Inflammatory macrophage (primary cell): ENCODE results near the gene ATP6V0C.
"Not testable (repeated sequence)": the region's sequence is repeated elsewhere in the genome, so short reads cannot be mapped to it uniquely, and the experiment has no call there.

Experiments
- DNase-seq, 2 donors: peaks; one replicate each; pipeline ENCODE4 v3.0.0-alpha.2; 2020 to 2022

The ATP6V0C gene

DNA sequence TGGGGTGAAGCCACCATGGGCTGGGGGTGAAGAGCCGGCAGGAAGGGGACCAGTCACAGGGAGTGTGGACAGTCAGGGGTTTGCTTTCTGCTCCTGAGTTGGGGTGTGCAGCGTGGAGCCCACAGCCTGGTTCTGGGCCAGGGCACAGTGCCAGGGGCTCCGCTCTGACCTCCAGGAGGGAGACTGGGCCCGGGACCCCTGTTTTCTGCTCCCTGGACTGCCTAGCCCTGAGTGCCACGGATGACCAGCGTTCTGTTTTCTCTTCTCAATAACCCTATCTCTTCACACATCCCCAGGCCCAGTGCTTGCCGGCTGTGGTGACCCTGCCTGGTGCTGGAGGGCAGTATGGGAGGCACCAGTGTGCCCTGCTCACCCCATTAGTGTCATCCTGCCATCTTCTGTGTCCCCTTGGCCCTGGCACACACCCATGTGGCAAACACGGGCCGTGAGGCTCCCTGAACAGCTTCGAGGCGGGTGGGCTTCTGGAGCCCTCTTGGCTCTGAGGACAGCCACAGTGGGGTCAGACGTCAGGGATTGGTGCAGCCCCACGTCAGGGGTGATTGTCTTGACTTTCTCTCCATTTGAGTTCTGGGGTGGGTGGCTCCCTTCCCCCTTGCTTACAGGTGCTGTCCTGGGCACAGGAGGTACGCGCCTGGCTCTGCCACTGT lies 16.3 kb downstream of the ATP6V0C start:
- DNase-seq: no peak

DNA sequence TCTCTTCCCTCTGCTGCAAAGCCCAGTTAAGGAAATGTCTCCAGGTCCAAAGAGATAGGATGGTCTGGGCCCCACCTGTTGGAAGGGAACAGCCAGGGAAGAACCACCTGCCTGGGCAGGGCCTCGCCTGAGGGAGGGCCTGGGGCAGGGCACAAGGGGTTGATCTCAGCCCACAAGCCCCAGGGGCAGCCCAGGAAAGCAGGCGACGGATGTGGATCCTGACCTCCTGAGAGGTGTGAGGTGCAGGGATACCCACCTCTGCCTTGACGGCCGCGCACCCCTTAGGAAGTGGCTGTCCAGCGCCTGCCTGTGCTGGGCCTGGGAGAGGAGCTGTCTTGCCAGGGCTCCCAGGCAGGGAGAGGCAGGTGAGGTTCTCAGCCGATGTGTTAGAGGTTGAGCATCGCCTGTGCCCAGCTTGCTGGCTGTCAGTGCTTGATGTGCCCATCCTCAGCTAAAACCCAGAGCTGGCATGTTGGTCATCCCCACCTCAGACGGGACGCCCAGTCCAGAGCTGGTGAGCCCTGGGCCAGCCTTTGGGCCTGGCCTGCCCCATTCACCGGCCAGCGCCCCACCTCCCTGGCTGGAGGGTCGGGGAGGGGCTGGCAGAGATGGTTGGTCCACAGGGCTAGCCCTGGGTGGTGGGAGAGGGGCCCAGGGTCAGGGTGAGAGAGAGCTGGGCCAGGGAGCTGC lies 17.0 kb downstream of the ATP6V0C start:
- no peak for DNase-seq

DNA sequence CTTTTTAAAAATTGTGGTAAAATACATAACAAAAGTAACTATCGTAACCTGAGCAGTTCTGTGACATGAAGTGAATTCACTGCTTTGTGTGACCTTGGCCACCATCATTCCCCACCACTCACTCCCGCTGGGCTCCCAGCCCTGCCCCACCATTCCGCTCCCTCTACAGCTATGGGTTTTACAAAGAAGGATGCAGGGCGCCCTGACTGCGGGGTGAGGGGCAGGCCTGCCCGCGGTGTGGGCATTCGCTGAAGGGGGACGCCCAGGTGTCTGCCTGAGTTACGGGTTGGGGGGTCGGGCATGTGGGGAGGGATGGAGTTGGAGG lies 17.6 kb downstream of the ATP6V0C start, which contains the start of gene CEMP1:
TSS of gene CEMP1 (minus strand) at position 38 of the 325 bp plus-strand sequence. CDS start 335 bp downstream, outside the sequence.
- no peak for DNase-seq

DNA sequence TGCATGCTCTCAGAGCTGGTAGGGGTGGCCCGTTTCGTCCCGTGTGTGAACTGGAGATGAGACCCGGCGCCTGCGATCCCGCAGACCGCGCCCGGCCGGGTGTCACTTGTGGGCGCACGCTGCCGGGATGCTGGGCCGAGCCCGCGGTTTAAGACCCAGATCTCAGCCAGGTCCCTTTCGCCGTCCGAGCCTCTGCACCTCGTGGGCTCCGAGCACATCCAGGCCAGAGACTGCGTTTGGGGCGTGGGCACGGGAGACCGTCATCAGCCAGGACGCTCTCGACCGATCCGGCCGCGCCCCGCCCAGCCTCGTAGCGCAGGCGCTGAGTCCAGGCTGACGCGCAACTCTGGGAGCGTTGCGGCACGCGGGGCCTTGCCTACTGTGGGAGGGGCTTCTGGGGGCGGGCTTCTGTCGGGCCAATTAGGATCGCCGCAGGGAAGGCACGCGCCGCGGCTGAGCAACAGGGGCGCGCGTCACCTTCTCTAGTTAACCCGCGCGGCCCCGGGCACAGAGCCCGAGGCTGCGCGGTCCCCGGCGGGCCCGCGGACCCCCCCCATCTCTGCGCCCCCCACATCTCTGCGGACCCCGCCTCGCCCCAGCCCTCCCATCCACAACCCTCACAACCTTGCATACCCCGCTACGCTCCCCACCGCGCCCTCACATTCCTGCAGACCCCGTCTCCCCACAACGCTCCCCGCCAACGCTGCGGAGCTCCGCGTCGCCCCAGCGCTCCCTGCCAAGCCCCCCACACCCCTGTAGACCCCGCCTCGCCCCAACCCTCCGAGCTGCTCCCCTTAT lies 18.1 kb downstream of the ATP6V0C start:
- DNase-seq: peak; percentile 98 to 99

DNA sequence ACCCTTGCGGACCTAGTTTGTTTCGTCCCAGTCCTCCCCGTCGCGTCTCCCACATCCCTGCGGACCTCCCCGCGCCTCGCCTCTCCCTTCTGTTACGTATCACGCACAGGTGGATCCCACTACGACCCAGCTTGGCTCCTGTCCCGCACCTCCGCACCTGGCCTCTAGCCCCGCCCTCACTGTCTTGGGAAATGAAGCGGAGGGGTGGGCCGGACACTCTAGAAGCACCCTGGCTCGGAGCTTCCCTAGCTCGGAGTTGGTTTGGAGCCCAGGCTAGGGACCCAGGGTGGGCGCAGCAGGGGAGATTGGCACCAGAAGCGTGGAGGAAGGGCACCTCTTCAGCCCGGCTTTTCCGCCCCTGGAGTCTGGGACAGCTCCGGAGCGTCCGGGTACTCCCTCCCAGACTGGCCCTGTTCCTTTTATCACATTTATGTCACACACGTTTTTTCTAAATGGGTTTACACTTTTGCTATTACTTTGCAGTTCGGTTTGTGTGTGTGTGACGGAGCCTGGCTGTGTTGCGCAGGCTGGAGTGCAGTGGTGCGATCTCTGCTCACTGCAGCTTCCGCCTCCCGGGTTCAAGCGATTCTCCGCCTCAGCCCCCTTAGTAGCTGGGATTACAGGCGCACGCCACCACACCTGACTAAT lies 18.9 kb downstream of the ATP6V0C start:
- peak; percentile 63 to 70 for DNase-seq

DNA sequence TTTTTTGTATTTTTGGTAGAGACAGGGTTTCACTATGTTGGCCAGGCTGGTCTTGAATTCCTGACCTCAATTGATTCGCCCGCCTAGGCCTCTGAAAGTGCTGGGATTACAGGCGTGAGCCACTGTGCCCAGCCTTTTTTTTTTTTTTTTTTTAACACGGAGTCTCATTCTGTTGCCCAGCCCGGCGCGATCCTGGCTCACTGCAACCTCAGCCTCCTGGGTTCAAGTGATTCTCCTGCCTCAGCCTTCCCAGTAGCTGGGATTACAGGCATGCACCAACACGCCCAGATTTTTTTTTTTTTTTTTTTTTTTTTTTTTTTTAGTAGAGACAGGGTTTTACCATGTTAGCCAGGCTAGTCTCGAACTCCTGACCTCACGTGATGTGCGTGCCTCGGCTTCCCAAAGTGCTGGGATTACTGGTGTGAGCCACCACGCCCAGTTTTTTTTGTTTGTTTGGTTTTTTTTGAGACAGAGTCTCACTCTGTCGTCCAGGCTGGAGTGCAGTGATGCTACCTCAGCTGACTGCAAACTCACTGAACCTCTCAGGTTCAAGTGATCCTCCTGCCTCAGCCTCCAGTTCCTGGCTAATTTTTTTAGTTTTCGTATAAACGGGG lies 19.5 kb downstream of the ATP6V0C start:
- DNase-seq: not testable (repeated sequence)

DNA sequence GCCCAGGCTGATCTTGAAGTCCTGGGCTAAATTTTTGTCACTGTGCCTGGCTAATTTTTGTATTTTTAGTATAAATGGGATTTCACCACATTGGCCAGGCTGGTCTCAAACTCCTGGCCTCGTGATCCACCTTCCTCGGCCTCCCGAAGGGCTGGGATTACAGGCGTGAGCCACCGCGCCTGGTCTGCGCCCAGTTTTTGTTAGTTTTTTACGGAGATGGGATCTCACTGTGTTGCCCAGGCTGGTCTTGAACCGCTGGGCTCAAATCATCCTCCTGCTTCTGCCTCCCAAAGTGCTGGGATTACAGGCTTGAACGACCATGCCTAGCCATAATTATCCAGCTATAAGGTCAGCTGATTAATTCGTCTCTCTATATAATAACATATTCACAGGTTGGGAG lies 20.2 kb downstream of the ATP6V0C start:
- DNase-seq: no peak

DNA sequence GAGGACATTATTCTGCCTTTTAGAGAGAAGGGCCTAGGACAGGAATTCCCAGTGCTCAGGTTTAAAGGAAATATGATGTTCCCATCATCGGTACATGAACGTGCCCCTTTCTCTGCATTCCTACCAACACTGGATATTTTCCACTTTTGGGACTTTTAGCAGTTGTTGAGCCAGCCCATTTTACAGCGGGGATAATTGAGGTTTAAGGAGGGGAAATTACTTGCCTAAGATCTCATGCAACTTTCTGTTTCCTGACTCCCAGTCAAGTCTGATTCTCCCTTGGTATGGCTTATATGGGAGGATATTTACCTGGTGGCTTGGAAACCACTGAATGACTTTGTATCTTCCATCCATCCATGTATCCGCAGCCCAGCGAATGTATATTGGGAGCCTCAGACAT lies 20.6 kb downstream of the ATP6V0C start:
- DNase-seq: not testable (repeated sequence)

DNA sequence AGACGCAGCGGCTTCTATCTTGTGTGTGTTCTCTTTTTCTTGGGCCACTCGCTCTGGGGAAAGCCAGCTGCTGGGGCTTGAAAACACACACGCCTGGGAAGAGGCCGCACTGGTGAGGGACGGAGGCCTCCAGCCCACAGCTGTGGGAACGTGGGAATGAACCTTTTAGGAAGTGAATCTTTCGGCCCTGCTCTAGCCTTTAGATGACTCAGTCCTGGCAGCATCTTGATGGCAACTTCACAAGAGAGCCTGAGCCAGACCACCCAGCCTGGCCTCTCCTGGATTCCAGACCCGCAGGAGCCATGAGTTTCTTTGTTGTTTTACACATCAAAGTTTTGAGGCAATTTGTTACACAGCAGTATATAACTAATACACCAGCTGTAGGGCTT lies 21.9 kb downstream of the ATP6V0C start:
- peak; percentile 86 to 95 for DNase-seq

DNA sequence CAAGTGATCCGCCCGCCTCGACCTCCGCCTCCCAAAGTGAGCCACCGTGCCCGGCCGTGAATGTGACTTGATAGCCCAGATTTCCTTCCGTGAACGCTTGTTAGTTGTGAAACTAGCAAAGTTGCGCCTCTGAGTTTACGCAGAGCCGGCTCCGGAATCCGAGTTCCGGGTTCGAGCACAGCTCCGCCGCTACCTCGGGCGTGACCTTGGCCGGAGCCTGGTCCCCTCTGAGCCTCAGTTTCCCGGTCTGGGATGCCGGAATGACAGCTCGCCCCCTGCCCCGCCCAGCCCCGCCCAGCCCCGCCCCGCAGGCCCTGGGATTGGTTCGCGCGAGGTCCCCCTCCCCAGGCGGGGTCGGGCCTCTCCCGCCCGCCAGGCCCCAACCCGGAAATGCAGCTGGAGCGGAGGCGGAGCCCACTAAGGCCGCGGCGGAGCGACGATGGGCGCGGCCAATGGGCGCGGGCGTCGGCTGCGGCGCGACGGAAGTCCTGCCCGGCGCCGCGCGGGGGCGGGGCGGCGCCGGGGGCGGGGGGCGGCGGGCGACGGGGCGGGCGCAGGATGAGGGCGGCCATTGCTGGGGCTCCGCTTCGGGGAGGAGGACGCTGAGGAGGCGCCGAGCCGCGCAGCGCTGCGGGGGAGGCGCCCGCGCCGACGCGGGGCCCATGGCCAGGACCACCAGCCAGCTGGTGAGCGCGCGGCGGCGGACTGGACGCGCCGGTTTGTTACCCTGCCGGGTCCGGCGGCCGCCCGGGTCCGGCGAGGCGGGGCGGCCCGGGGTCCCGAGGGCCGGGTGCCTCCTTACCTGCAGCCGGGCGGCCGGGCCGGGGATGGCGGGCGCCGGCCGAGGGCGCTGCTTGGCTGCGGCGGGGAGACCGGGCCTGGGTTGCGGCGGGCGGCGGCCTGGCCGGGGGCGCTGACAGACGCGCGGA lies 24.0 kb downstream of the ATP6V0C start, which contains the start of gene PDPK1:
TSS of gene PDPK1 (plus strand) at position 571 of the 929 bp plus-strand sequence. CDS start at position 663, 92 bp downstream.
- peak; percentile 98 to 99 for DNase-seq

DNA sequence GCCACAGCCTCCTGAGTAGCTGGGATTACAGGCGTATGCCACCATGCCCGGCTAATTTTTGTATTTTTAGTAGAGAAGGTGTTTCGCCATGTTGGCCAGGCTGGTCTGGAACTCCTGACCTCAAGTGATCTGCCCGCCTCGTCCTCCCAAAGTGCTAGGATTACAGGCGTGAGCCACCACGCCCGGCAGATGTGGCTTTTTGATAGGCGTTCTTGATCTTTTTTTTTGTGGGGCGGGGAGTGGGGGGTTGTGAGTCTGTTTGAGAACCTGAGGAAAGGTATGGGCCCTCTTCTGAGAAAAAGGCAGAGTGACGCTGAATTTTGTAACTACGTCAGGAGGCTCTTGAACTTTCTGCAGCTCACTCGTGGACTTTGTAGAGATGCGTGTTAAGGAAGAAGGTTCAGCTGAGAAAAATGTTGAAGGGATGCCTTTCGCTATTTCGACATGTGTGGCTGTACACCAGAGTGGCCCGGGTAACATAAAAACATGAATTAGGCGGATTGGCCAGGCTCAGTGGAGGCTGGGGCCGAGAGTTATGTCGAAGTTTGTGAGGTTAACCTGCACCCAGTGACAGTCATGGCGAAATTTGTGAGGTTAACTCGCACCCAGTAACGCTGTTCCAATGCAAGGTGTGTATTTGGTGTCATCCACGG lies 25.6 kb downstream of the ATP6V0C start:
- DNase-seq: not testable (repeated sequence)

DNA sequence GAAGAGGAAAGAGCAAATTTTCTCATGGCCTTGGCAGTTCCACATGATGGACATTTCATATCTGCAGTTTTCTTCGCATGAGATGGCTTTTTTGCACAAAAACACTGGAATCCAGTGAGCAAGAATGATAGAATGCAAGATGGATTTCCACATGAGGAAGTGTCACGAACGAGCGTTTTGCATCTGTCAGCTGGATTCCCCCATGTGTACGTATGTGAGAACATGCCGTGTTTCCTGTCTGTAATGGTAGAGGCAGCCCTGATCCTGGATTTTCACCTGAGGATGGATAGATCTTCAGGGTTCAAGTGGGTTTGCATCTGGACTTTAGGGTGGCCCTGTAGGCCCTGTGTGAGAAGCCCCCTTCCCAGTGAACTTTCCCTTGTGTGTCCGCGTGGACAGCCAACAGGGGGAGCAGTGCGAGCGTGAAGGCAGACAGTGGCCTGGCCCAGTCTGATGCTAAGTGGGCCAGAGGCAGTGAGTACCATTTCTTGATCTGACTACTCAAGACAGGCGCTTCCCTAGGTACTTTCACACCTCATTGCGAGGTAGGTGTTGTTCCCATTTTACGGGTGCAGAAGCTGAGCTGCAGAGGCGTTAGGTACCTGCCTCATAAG lies 26.2 kb downstream of the ATP6V0C start:
- DNase-seq: peak in 1 of 2 donors; percentile 21

DNA sequence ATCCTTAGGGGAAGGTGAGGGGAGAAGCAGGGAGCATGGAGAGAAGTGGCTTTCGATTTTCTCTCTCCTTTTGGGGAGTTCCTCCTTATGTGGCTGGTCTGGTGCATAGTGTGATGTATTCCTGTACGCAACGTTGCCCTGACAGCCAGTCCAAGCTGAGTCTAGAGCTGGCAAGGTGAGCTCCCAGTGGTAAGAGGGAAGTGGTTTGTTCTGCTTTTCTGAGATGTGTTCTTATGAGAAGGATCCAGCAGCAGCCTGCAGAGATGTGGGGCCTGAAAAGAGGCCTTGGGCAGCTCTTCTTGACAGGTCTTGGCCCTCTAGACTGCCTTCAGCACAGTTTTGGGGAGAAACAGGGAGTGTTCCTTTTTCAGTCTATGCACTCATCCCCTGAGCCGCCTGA lies 27.2 kb downstream of the ATP6V0C start:
- DNase-seq: peak in 1 of 2 donors; percentile 20

DNA sequence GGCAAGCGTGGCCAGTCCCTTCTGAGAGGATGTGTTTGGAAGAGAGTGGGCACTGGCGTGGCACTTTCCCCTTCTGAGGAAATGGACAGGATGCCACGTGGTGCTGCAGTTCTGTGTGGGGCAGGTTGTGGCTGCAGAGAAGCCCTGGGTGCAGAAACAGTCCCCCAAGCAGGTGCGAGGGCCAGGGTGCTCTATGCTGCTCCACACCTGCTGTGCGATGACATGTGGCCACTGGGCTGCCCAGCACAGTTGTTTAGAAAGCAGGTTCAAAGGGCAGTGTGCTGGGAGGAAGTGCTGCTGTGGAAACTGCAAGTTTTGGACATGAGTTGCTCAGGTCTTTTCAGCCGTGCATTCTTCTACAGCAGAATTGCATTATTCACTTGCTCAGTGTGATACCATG lies 27.7 kb downstream of the ATP6V0C start:
- DNase-seq: not testable (repeated sequence)

DNA sequence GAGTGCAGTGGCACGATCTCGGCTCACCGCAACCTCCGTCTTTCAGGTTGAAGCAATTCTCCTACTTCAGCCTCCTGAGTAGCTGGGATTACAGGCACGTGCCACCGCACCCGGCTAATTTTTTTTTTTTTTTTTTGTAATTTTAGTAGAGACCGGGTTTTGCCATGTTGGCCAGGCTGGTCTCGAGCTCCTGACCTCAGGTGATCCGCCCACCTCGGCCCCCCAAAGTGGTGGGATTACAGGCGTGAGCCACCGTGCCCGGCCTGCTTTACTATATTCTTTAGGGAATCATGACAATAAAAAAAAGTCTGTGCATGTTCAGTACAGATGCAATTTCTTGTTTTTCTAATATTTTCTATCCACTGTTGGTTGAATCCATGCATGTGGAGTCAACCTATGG lies 30.0 kb downstream of the ATP6V0C start:
- not testable (repeated sequence) for DNase-seq

DNA sequence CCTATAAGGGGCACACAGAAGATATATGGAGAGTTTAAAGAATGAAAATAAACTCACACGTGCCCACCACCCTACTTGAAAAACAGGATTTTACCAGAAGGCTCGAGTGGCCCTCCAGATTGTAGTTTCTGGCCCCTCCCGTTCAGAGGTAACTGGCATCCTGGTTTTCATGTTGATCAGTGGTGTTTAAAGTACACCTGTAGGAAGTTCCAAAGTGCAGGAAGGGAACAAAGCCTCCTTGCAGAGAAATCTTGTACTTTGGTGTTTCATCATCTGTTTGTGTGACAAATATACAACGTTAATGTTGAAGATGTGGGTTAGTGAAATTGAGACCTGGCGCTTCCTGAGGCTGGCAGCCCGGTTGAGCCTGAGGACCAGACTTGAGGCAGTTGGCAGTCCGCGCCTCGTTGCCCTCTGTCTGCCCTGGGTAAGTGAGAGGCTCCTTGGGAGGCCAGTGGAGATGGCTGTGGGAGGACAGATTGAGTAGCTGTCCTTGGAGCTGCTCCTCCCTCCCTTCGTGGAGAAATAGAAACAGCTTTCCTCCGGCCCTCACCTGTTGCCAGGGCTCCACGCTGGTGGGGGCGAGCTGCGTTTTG lies 36.6 kb downstream of the ATP6V0C start:
- DNase-seq: not testable (repeated sequence)

DNA sequence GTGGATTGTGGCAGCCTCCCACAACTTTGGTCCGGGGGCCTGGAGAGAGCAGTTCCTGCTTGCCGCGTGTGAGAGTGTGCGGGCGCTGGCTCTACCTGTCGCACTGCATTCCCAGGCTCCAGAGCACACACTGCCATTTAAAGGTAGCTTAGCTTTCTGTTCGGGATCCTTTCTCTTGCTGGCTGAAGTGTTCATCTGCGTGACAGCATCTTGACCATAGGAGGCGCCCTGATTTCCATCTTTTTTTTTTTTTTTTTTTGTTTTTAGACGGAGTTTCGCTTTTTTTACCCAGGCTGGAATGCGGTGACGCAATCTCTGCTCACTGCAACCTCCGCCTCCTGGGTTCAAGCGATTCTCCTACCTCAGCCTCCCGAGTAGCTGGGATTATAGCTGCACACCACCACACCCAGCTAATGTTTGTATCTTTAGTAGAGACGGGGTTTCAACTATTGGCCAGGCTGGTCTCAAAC lies 37.7 kb downstream of the ATP6V0C start:
- not testable (repeated sequence) for DNase-seq

DNA sequence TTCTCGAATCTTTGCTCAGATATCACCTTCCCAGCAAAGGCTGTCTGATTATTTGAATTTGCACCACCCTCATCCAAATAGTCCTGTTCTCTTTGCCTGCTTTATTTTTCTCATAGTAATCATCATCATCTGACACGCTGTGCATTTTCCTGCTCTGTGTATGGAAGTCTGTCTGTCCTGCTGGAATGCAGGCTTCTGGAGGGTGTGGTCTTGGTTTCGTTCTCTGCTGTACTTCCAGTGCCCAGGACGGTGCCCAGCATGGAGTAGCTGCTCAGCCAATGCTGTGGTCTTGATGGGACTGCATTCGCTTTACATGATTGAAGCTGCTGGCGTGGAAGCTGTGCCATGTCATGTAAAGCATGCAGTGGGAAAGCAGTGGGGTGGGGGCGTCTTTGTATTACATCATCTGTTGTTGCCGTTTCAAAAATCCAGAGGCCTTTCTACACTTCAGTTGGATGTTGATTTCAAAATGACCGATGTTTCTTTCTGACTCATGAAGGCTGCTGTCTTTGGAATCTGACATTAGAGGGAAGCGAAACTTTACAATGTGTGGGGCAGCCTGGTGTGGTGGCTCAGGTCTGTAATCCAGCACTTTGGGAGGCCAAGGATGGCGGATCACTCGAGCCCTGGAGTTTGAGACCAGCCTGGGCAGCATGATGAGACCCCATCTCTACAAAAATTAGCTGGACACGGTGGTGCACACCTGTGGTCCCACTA lies 41.1 kb downstream of the ATP6V0C start:
- not testable (repeated sequence) for DNase-seq

DNA sequence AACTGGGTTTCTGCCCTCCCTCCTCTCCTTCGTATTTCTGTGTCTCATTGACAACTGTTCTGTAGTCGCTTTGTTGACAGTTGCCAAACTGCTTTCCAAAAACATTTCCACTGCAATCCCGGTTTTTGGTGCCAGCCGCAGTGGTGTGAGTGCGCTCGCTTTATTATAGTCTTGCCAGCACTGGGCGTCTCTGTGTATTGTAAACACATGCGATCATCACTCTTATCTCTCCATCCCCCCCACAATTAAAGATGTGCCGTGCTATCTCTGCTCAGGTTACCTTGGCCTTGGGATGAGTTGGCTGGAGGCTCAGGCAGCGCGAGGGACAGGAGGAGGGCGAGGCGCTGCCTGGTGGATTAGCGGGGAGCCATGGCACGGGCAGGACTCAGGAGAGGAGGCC lies 43.4 kb downstream of the ATP6V0C start:
- not testable (repeated sequence) for DNase-seq
